Activated B cell treated with CpG ODN at 0.5 μM for 24 hours (primary cell): ENCODE results near the gene STX4. TPM values are rescaled to one million over a fixed set of nuclear protein-coding genes. Genes with fewer than 3 reads are reported as not detected.

Experiments used
- ATAC-seq: fragments of 200-7000 bp; cut with Tn5 transposase; one replicate; pipeline ENCODE4 v1.10.0; 2021; ENCODE audit warnings: low read depth, mild to moderate bottlenecking, moderate library complexity
- CTCF ChIA-PET: fragments of 350-600 bp; sonication (Branson Sonifier 250); formaldehyde crosslinking; loops from one replicate; lab custom pipeline; 2021; ENCODE audit warnings: antibody characterized with exemption; lab: Charles Lee
- POLR2A ChIA-PET: fragments of 350-600 bp; sonication (Branson Sonifier 250); formaldehyde crosslinking; loops from one replicate; lab custom pipeline; 2021; ENCODE audit warnings: antibody characterized with exemption; lab: Charles Lee
- DNase-seq: peaks from one replicate; pipeline ENCODE4 v3.0.0; 2022
- H3K27ac Mint-ChIP-seq: one replicate; pipeline ENCODE4 v1.8.0; 2020; ENCODE audit warnings: mixed read lengths
- H3K27me3 Mint-ChIP-seq: one replicate; pipeline ENCODE4 v1.8.0; 2021; ENCODE audit warnings: mixed read lengths
- H3K36me3 Mint-ChIP-seq: one replicate; pipeline ENCODE4 v1.8.0; 2021; ENCODE audit warnings: low read depth, mixed read lengths
- H3K4me1 Mint-ChIP-seq: one replicate; pipeline ENCODE4 v1.8.0; 2021; ENCODE audit warnings: mixed read lengths
- H3K4me3 Mint-ChIP-seq: one replicate; pipeline ENCODE4 v1.8.0; 2020; ENCODE audit warnings: mild to moderate bottlenecking, mixed read lengths
- H3K9me3 Mint-ChIP-seq: one replicate; pipeline ENCODE4 v1.8.0; 2020; ENCODE audit warnings: mixed read lengths
- CTCF ChIP-seq: fragments of 200-600 bp; IDR thresholded peaks from one replicate; pipeline ENCODE4 v1.8.0; 2022; ENCODE audit warnings: antibody characterized with exemption, mild to moderate bottlenecking
- intact Hi-C: fragments of 100-400 bp; cut with micrococcal nuclease; formaldehyde crosslinking; loops from one replicate; pipeline ENCODE4 v1.15.1; 2024
- total RNA-seq: library from RNA; stranded (reverse); gene quantifications from 2 replicates; pipeline ENCODE4 v1.2.3, GENCODE V29; 2022

Gene STX4
- total RNA-seq, 1 donor from 2014 or later: 107 TPM

DNA sequence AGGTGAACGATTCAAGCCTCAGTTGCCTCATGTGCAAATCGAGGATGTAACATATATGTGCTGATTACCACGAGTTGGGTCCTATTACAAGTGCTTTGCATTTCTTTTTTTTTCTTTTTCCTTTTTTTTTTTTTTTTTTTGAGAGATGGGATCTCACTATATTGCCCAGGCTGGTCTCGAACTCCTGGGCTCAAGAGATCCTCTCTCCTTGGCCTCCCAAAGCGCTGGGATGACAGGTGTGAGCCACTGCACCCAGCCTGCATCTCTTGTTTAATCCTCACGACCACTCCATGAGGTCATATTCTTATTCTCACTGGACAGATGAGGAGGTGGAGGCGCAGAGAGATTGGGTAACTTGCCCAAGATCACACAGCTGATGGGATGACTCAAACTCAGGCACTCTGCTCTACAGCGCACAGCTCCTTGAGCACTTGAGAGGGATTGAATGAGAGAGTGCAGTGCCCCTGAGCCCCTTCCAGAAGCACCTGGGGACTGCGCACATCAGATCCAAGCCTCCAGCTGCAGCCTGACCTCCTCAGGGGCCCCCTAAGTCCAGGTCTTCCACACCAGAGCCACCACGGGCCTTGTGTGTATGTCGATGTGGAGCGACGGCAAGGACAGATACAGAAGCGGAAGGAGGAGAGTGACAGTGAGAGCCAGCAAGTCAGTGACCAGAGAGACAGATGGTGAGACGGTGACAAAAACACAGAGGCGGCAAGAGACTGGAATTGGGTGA is 27.8 kb upstream of the STX4 start:
- ChIA-PET CTCF (no interaction called here), POLR2A (no interaction called here)
- intact Hi-C loops: no loop called here
- DNase-seq (no peak), ATAC-seq (no peak)
- Mint-ChIP-seq H3K9me3 (no peaks in the 10 kb centered on the region), H3K36me3 (no peaks in the 10 kb centered on the region), H3K27ac (no peak overlapping the region), H3K4me1 (peaks cover 2% of the 10 kb centered on the region), H3K27me3 (peaks cover 20% of the 10 kb centered on the region), H3K4me3 (no peak overlapping the region)
- no peak for TF ChIP-seq CTCF

DNA sequence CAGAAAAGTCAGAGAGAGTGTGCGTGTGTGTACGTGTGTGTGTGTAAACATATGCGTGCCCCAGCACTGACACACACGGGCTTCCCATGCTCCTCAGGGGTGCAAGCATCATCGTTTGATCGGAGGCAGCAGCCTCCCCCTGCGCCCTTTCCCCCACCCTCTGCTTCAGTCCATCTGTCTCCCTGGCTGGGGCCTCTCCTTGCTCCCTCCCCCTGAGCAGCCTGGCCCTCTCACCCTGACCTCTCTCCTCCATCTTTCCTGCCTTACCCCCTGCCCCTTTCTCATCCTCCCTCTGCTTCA is 27.3 kb upstream of the STX4 start:
- ATAC-seq: no peak
- POLR2A ChIA-PET: no interaction called here

GRCh38 chr16:31006589-31006988 is 26.8 kb upstream of the STX4 start:
- intact Hi-C loops: no loop called here

More for the DNA sequence above, 27.3 kb upstream of the STX4 start:
- DNase-seq: no peak
- Mint-ChIP-seq H3K27me3 (peaks cover 23% of the 10 kb centered on the region), H3K9me3 (no peaks in the 10 kb centered on the region), H3K4me1 (peaks cover 5% of the 10 kb centered on the region), H3K36me3 (no peaks in the 10 kb centered on the region), H3K4me3 (no peak overlapping the region), H3K27ac (no peak overlapping the region)
- TF ChIP-seq CTCF: no peak
- intact Hi-C loops: no loop called here
- CTCF ChIA-PET: no interaction called here

GRCh38 chr16:31007684-31008083 is 25.7 kb upstream of the STX4 start:
- intact Hi-C loops: no loop called here
- no peaks in the 10 kb centered on the region for H3K36me3 Mint-ChIP-seq
- no peak for DNase-seq
- peaks cover 13% of the 10 kb centered on the region for H3K4me1 Mint-ChIP-seq
- no peak overlapping the region for H3K27ac Mint-ChIP-seq
- no peak for ATAC-seq
- CTCF ChIA-PET: no interaction called here
- POLR2A ChIA-PET: no interaction called here
- H3K9me3 Mint-ChIP-seq: no peaks in the 10 kb centered on the region
- H3K27me3 Mint-ChIP-seq: peaks cover 35% of the 10 kb centered on the region
- no peak overlapping the region for H3K4me3 Mint-ChIP-seq
- no peak for TF ChIP-seq CTCF

More at GRCh38 chr16:31006589-31006988, 26.8 kb upstream of the STX4 start:
- no peak for TF ChIP-seq CTCF
- no peak for ATAC-seq
- ChIA-PET POLR2A (no interaction called here), CTCF (no interaction called here)
- H3K9me3 Mint-ChIP-seq: no peaks in the 10 kb centered on the region
- H3K36me3 Mint-ChIP-seq: no peaks in the 10 kb centered on the region
- H3K27me3 Mint-ChIP-seq: peaks cover 29% of the 10 kb centered on the region
- no peak overlapping the region for H3K4me3 Mint-ChIP-seq
- no peak for DNase-seq
- no peak overlapping the region for H3K27ac Mint-ChIP-seq
- peaks cover 11% of the 10 kb centered on the region for H3K4me1 Mint-ChIP-seq

DNA sequence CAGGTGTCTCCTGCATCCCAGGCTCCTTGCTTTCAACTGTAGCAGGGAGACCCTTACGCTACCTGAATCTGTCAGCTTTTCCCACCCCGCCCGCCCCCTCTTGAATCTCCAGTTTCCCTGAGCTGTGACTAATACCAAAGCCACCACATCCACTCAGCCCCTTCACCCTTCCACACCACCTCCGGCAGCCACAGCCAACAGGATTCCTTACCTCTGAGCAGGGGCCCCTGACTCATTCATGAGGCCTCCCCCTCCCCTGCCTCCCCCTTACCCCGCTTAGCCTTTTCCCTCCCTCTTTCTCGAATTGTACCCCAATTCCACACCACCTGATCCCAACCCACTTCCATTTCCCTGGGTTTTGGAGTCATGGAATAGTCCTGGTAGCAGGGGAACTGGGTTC is 25.2 kb upstream of the STX4 start:
- no peaks in the 10 kb centered on the region for H3K36me3 Mint-ChIP-seq
- TF ChIP-seq CTCF: no peak
- no peaks in the 10 kb centered on the region for H3K9me3 Mint-ChIP-seq
- peaks cover 35% of the 10 kb centered on the region for H3K27me3 Mint-ChIP-seq
- DNase-seq: no peak
- H3K4me1 Mint-ChIP-seq: peaks cover 13% of the 10 kb centered on the region
- H3K4me3 Mint-ChIP-seq: no peak overlapping the region
- intact Hi-C loops: no loop called here
- no peak overlapping the region for H3K27ac Mint-ChIP-seq
- ChIA-PET CTCF (no interaction called here), POLR2A (no interaction called here)
- no peak for ATAC-seq
